Naive thymus-derived CD8-positive, alpha-beta T cell (primary cell): ENCODE data around the gene BAHCC1. TPM values are rescaled to one million over a fixed set of nuclear protein-coding genes. Genes with fewer than 3 reads are reported as not detected.

Experiments used
- ATAC-seq, 2 donors: fragments of 150-1000 bp; cut with Tn5 transposase in 1 of 2; sonication (Bioruptor Pico), chemical (Tn5 transposase) in 1 of 2; 1 replicate in 1 of 2; 2 replicates in 1 of 2; pipeline ENCODE4 v1.10.0; 2021; ENCODE audit warnings: mild to moderate bottlenecking in 2 of 2, moderate library complexity in 2 of 2
- POLR2A ChIA-PET: fragments of 350-600 bp; sonication (Branson Sonifier 250); formaldehyde crosslinking; loops from one replicate; lab custom pipeline; 2021; ENCODE audit warnings: antibody characterized with exemption; lab: Charles Lee
- DNase-seq, 10 donors: peaks; one replicate each; pipeline versions ENCODE4 v3.0.0 to v3.0.0-alpha.2; 2020 to 2022
- H3K27ac Mint-ChIP-seq, 10 donors: one replicate each; pipeline ENCODE4 v1.8.0; 2020 to 2022; ENCODE audit warnings: mild to moderate bottlenecking in 10 of 10, mixed read lengths in 10 of 10, moderate library complexity in 4 of 10, inconsistent platforms in 1 of 10
- H3K27me3 Mint-ChIP-seq, 5 donors: one replicate each; pipeline ENCODE4 v1.8.0; 2021 to 2022; ENCODE audit warnings: mixed read lengths in 5 of 5
- H3K36me3 Mint-ChIP-seq, 3 donors: one replicate each; pipeline ENCODE4 v1.8.0; 2020 to 2022; ENCODE audit warnings: mixed read lengths in 3 of 3, mild to moderate bottlenecking in 2 of 3, inconsistent platforms in 1 of 3
- H3K4me1 Mint-ChIP-seq, 4 donors: one replicate each; pipeline ENCODE4 v1.8.0; 2021 to 2022; ENCODE audit warnings: mixed read lengths in 4 of 4
- H3K4me3 Mint-ChIP-seq, 10 donors: one replicate each; pipeline ENCODE4 v1.8.0; 2020 to 2022; ENCODE audit warnings: mild to moderate bottlenecking in 10 of 10, mixed read lengths in 10 of 10, moderate library complexity in 6 of 10, inconsistent platforms in 1 of 10
- H3K9me3 Mint-ChIP-seq, 9 donors: one replicate each; pipeline ENCODE4 v1.8.0; 2020 to 2022; ENCODE audit warnings: mixed read lengths in 9 of 9, mild to moderate bottlenecking in 3 of 9, inconsistent platforms in 1 of 9, moderate library complexity in 1 of 9
- polyA plus RNA-seq, 3 donors: library from polyadenylated mRNA; unstranded; fragments of 300-500 nt; fragmentation: Illumina TruSeq; gene quantifications; one replicate each; pipeline ENCODE4 v1.2.3, GENCODE V29; 2021
- total RNA-seq, 8 experiments: library from RNA in 2 of 8; stranded (reverse) in 2 of 8; gene quantifications; one replicate each; pipeline ENCODE4 v1.2.3 and lab custom pipeline; 2021 to 2026

BAHCC1 gene
- total and polyA plus RNA-seq, 5 experiments from 2014 or later: not detected

GRCh38 chr17:81384929-81385319, 10.3 kb upstream of the BAHCC1 start:
- no peak overlapping the region for H3K27ac Mint-ChIP-seq
- H3K4me3 Mint-ChIP-seq: no peak overlapping the region
- no peaks in the 10 kb centered on the region for H3K36me3 Mint-ChIP-seq
- DNase-seq: no peak
- H3K27me3 Mint-ChIP-seq: peaks cover 9 to 48% (median 24%) of the 10 kb centered on the region in 5 donors
- peaks cover 0 to 5% (median under 1%) of the 10 kb centered on the region in 4 donors for H3K4me1 Mint-ChIP-seq
- no peaks in the 10 kb centered on the region for H3K9me3 Mint-ChIP-seq
- ATAC-seq: no peak
- POLR2A ChIA-PET: no interaction called here

- Mint-ChIP-seq H3K4me3 (peak overlapping the region in 7 of 10 donors; percentile 7 to 61 (median 36)), H3K36me3 (no peaks in the 10 kb centered on the region), H3K27me3 (peaks cover 9 to 53% (median 24%) of the 10 kb centered on the region in 5 donors), H3K27ac (peak overlapping the region in 1 of 10 donors; percentile 24), H3K4me1 (peaks cover 0 to 5% (median under 1%) of the 10 kb centered on the region in 4 donors), H3K9me3 (no peaks in the 10 kb centered on the region)
- no peak for ATAC-seq
- POLR2A ChIA-PET: no interaction called here
- DNase-seq: no peak
These were observed 9.7 kb upstream of the BAHCC1 start for GRCh38 chr17:81385320-81386111.

- ATAC-seq: no peak
- H3K36me3 Mint-ChIP-seq: no peaks in the 10 kb centered on the region
- peaks cover 12 to 59% (median 30%) of the 10 kb centered on the region in 5 donors for H3K27me3 Mint-ChIP-seq
- H3K4me1 Mint-ChIP-seq: peaks cover 0 to 5% (median under 1%) of the 10 kb centered on the region in 4 donors
- peak overlapping the region in 1 of 10 donors; percentile 24 for H3K27ac Mint-ChIP-seq
- no peaks in the 10 kb centered on the region for H3K9me3 Mint-ChIP-seq
- peak overlapping the region in 7 of 10 donors; percentile 7 to 61 (median 36) for H3K4me3 Mint-ChIP-seq
- POLR2A ChIA-PET: no interaction called here
- no peak for DNase-seq
These were observed 9.1 kb upstream of the BAHCC1 start for GRCh38 chr17:81386141-81386645.

- POLR2A ChIA-PET: no interaction called here
- Mint-ChIP-seq H3K27me3 (peaks cover 16 to 64% (median 31%) of the 10 kb centered on the region in 5 donors), H3K9me3 (no peaks in the 10 kb centered on the region), H3K27ac (no peak overlapping the region), H3K36me3 (no peaks in the 10 kb centered on the region), H3K4me1 (peaks cover 0 to 5% (median under 1%) of the 10 kb centered on the region in 4 donors), H3K4me3 (peak overlapping the region in 2 of 10 donors; percentile 47 to 68)
- DNase-seq: no peak
- ATAC-seq: peak; percentile 63 to 71
These were observed 8.6 kb upstream of the BAHCC1 start for GRCh38 chr17:81386646-81387099.

- Mint-ChIP-seq H3K27me3 (peaks cover 18 to 71% (median 36%) of the 10 kb centered on the region in 5 donors), H3K9me3 (no peaks in the 10 kb centered on the region), H3K36me3 (no peaks in the 10 kb centered on the region), H3K4me3 (peak overlapping the region; percentile 58 to 81 (median 72)), H3K4me1 (peaks cover 0 to 6% (median under 1%) of the 10 kb centered on the region in 4 donors), H3K27ac (peak overlapping the region in 1 of 10 donors; percentile 9)
- ATAC-seq (peak; percentile 59 to 66), DNase-seq (no peak)
- POLR2A ChIA-PET: no interaction called here
These were observed 7.9 kb upstream of the BAHCC1 start for GRCh38 chr17:81387100-81388090.

GRCh38 chr17:81388091-81388611, 7.1 kb upstream of the BAHCC1 start:
- Mint-ChIP-seq H3K4me3 (peak overlapping the region in 9 of 10 donors; percentile 33 to 68 (median 59)), H3K4me1 (peaks cover 0 to 9% (median 2%) of the 10 kb centered on the region in 4 donors), H3K27ac (no peak overlapping the region), H3K9me3 (no peaks in the 10 kb centered on the region), H3K36me3 (no peaks in the 10 kb centered on the region), H3K27me3 (peaks cover 18 to 74% (median 36%) of the 10 kb centered on the region in 5 donors)
- ATAC-seq (no peak), DNase-seq (no peak)
- POLR2A ChIA-PET: no interaction called here

- DNase-seq (no peak), ATAC-seq (no peak)
- Mint-ChIP-seq H3K4me3 (peak overlapping the region in 4 of 10 donors; percentile 18 to 60 (median 28)), H3K27ac (no peak overlapping the region), H3K36me3 (no peaks in the 10 kb centered on the region), H3K27me3 (peaks cover 18 to 74% (median 36%) of the 10 kb centered on the region in 5 donors), H3K9me3 (no peaks in the 10 kb centered on the region), H3K4me1 (peaks cover 0 to 10% (median 2%) of the 10 kb centered on the region in 4 donors)
- POLR2A ChIA-PET: no interaction called here
These were observed 6.5 kb upstream of the BAHCC1 start for GRCh38 chr17:81388612-81389367.

GRCh38 chr17:81389585-81389984, 5.7 kb upstream of the BAHCC1 start:
- H3K4me3 Mint-ChIP-seq: peak overlapping the region in 2 of 10 donors; percentile 12 to 28
- DNase-seq (no peak), ATAC-seq (no peak)
- POLR2A ChIA-PET: no interaction called here
- no peak overlapping the region for H3K27ac Mint-ChIP-seq
- H3K36me3 Mint-ChIP-seq: no peaks in the 10 kb centered on the region
- H3K27me3 Mint-ChIP-seq: peaks cover 23 to 80% (median 42%) of the 10 kb centered on the region in 5 donors
- H3K9me3 Mint-ChIP-seq: no peaks in the 10 kb centered on the region
- peaks cover 0 to 18% (median 7%) of the 10 kb centered on the region in 4 donors for H3K4me1 Mint-ChIP-seq

GRCh38 chr17:81390029-81390872, 5.0 kb upstream of the BAHCC1 start:
- Mint-ChIP-seq H3K4me3 (no peak overlapping the region), H3K4me1 (peaks cover 4 to 22% (median 12%) of the 10 kb centered on the region in 4 donors), H3K9me3 (no peaks in the 10 kb centered on the region), H3K27ac (no peak overlapping the region), H3K36me3 (no peaks in the 10 kb centered on the region), H3K27me3 (peaks cover 23 to 80% (median 39%) of the 10 kb centered on the region in 5 donors)
- POLR2A ChIA-PET: no interaction called here
- DNase-seq: no peak
- no peak for ATAC-seq

- Mint-ChIP-seq H3K4me3 (no peak overlapping the region), H3K27me3 (peaks cover 21 to 77% (median 35%) of the 10 kb centered on the region in 5 donors), H3K4me1 (peaks cover 5 to 24% (median 13%) of the 10 kb centered on the region in 4 donors), H3K9me3 (no peaks in the 10 kb centered on the region), H3K27ac (no peak overlapping the region), H3K36me3 (no peaks in the 10 kb centered on the region)
- POLR2A ChIA-PET: no interaction called here
- DNase-seq (no peak), ATAC-seq (no peak)
These were observed 4.4 kb upstream of the BAHCC1 start for GRCh38 chr17:81390873-81391255.
